ENCODE data around the gene CMIP.

Gene CMIP

DNA sequence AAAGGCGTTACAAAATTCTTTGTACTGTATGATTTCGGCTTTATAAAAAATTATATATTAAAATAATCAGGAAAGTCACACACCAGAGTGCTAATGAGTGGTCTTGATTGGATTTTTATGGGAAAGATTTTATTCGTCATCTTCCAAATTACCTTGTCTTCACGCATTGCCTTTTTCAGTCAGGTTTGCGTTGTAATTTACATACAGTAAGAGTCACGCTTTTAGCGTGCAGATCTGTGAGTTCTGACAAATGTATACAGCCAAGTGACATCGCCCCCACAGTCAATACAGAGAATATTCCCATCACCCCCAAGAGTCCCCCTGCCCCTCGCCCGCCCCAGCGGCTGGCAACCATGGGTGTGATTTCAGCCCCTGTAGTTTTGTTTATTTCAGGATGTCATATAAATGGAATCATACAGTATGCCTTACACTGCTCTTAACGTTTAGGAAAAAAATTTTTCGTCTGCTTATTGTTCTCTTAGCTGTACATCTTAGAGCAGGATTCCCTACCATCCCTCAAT is 157.7 kb downstream of the CMIP start:
- Histone ChIP-seq H3K27me3 (ENCODE audit: insufficient read depth, insufficient read length) (no peaks in the 10 kb centered on the region), H3K9ac (ENCODE audit: insufficient read length, low read depth) (no peak overlapping the region), H3K36me3 (ENCODE audit: insufficient read depth, insufficient read length, low read length) (peaks cover 6% of the 10 kb centered on the region), H3K4me3 (ENCODE audit: insufficient read length, low read depth) (no peak overlapping the region), H3K4me1 (ENCODE audit: insufficient read depth, insufficient read length) (peaks cover 13% of the 10 kb centered on the region), H3K9me3 (ENCODE audit: insufficient read depth, low read length) (no peaks in the 10 kb centered on the region)
- TF ChIP-seq SUZ12 (IDR thresholded peaks at IDR 0.05; ENCODE audit: extremely low read depth, insufficient read depth, insufficient read length) (no peak), YY1 (IDR thresholded peaks at IDR 0.05; ENCODE audit: insufficient read depth, insufficient read length) (no peak), ZNF274 (IDR thresholded peaks at IDR 0.05; ENCODE audit: low read depth, low read length) (no peak)
- DNase-seq (ENCODE audit: low read depth, low spot score) = no peak

GRCh38 chr16:81602792-81603191 is 158.2 kb downstream of the CMIP start:
- Histone ChIP-seq H3K36me3 (ENCODE audit: insufficient read depth, insufficient read length, low read length) (peaks cover 11% of the 10 kb centered on the region), H3K4me3 (ENCODE audit: insufficient read length, low read depth) (no peak overlapping the region), H3K27me3 (ENCODE audit: insufficient read depth, insufficient read length) (no peaks in the 10 kb centered on the region), H3K9me3 (ENCODE audit: insufficient read depth, low read length) (no peaks in the 10 kb centered on the region), H3K4me1 (ENCODE audit: insufficient read depth, insufficient read length) (peaks cover 13% of the 10 kb centered on the region), H3K9ac (ENCODE audit: insufficient read length, low read depth) (no peak overlapping the region)
- no peak for TF ChIP-seq YY1 (IDR thresholded peaks at IDR 0.05; ENCODE audit: insufficient read depth, insufficient read length)
- no peak for TF ChIP-seq ZNF274 (IDR thresholded peaks at IDR 0.05; ENCODE audit: low read depth, low read length)
- TF ChIP-seq SUZ12 (IDR thresholded peaks at IDR 0.05; ENCODE audit: extremely low read depth, insufficient read depth, insufficient read length) = no peak
- DNase-seq (ENCODE audit: low read depth, low spot score) = no peak

- Histone ChIP-seq H3K4me1 (ENCODE audit: insufficient read depth, insufficient read length) (peaks cover 14% of the 10 kb centered on the region), H3K9ac (ENCODE audit: insufficient read length, low read depth) (no peak overlapping the region), H3K4me3 (ENCODE audit: insufficient read length, low read depth) (no peak overlapping the region), H3K27me3 (ENCODE audit: insufficient read depth, insufficient read length) (no peaks in the 10 kb centered on the region), H3K36me3 (ENCODE audit: insufficient read depth, insufficient read length, low read length) (peaks cover 20% of the 10 kb centered on the region), H3K9me3 (ENCODE audit: insufficient read depth, low read length) (no peaks in the 10 kb centered on the region)
- no peak for TF ChIP-seq ZNF274 (IDR thresholded peaks at IDR 0.05; ENCODE audit: low read depth, low read length)
- no peak for TF ChIP-seq YY1 (IDR thresholded peaks at IDR 0.05; ENCODE audit: insufficient read depth, insufficient read length)
- TF ChIP-seq SUZ12 (IDR thresholded peaks at IDR 0.05; ENCODE audit: extremely low read depth, insufficient read depth, insufficient read length) = no peak
- DNase-seq (ENCODE audit: low read depth, low spot score) = no peak
Observed at GRCh38 chr16:81604960-81605383, 160.4 kb downstream of the CMIP start.

DNA sequence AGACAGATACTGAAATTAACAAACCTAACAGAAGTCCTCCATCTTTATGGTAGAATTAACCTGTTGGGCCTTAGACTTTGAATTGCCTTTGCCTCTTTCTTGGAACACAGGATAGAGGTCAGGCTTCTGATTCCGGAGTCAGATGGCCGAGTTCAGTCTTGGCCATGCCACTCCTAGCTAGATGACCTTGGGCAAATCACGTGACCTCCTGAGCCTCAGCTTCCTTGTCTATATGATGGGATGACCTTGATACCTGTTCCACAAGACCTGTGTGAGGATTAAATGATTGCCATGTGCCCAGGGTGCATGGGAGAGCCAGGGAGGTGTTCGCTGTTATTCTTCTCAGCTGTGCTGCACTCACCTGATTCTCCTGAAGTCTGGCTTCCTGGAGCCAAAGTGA is 161.4 kb downstream of the CMIP start:
- peaks cover 29% of the 10 kb centered on the region for H3K36me3 ChIP-seq (ENCODE audit: insufficient read depth, insufficient read length, low read length)
- DNase-seq (ENCODE audit: low read depth, low spot score) = no peak
- H3K27me3 ChIP-seq (ENCODE audit: insufficient read depth, insufficient read length) = no peaks in the 10 kb centered on the region
- no peak overlapping the region for H3K9ac ChIP-seq (ENCODE audit: insufficient read length, low read depth)
- H3K4me3 ChIP-seq (ENCODE audit: insufficient read length, low read depth) = no peak overlapping the region
- no peak for TF ChIP-seq SUZ12 (IDR thresholded peaks at IDR 0.05; ENCODE audit: extremely low read depth, insufficient read depth, insufficient read length)
- TF ChIP-seq YY1 (IDR thresholded peaks at IDR 0.05; ENCODE audit: insufficient read depth, insufficient read length) = no peak
- no peak for TF ChIP-seq ZNF274 (IDR thresholded peaks at IDR 0.05; ENCODE audit: low read depth, low read length)
- peaks cover 15% of the 10 kb centered on the region for H3K4me1 ChIP-seq (ENCODE audit: insufficient read depth, insufficient read length)
- H3K9me3 ChIP-seq (ENCODE audit: insufficient read depth, low read length) = no peaks in the 10 kb centered on the region

- TF ChIP-seq YY1 (IDR thresholded peaks at IDR 0.05; ENCODE audit: insufficient read depth, insufficient read length) (no peak), SUZ12 (IDR thresholded peaks at IDR 0.05; ENCODE audit: extremely low read depth, insufficient read depth, insufficient read length) (no peak), ZNF274 (IDR thresholded peaks at IDR 0.05; ENCODE audit: low read depth, low read length) (no peak)
- Histone ChIP-seq H3K9ac (ENCODE audit: insufficient read length, low read depth) (no peak overlapping the region), H3K36me3 (ENCODE audit: insufficient read depth, insufficient read length, low read length) (peaks cover 37% of the 10 kb centered on the region), H3K4me3 (ENCODE audit: insufficient read length, low read depth) (no peak overlapping the region), H3K4me1 (ENCODE audit: insufficient read depth, insufficient read length) (peaks cover 19% of the 10 kb centered on the region), H3K9me3 (ENCODE audit: insufficient read depth, low read length) (no peaks in the 10 kb centered on the region), H3K27me3 (ENCODE audit: insufficient read depth, insufficient read length) (no peaks in the 10 kb centered on the region)
- no peak for DNase-seq (ENCODE audit: low read depth, low spot score)
Observed at GRCh38 chr16:81607006-81607405, 162.4 kb downstream of the CMIP start.

GRCh38 chr16:81607805-81608522 is 163.4 kb downstream of the CMIP start:
- Histone ChIP-seq H3K36me3 (ENCODE audit: insufficient read depth, insufficient read length, low read length) (peaks cover 41% of the 10 kb centered on the region), H3K9ac (ENCODE audit: insufficient read length, low read depth) (no peak overlapping the region), H3K9me3 (ENCODE audit: insufficient read depth, low read length) (no peaks in the 10 kb centered on the region), H3K4me1 (ENCODE audit: insufficient read depth, insufficient read length) (peaks cover 19% of the 10 kb centered on the region), H3K4me3 (ENCODE audit: insufficient read length, low read depth) (no peak overlapping the region), H3K27me3 (ENCODE audit: insufficient read depth, insufficient read length) (no peaks in the 10 kb centered on the region)
- TF ChIP-seq SUZ12 (IDR thresholded peaks at IDR 0.05; ENCODE audit: extremely low read depth, insufficient read depth, insufficient read length) (no peak), YY1 (IDR thresholded peaks at IDR 0.05; ENCODE audit: insufficient read depth, insufficient read length) (no peak), ZNF274 (IDR thresholded peaks at IDR 0.05; ENCODE audit: low read depth, low read length) (no peak)
- DNase-seq (ENCODE audit: low read depth, low spot score) = no peak

- Histone ChIP-seq H3K4me3 (ENCODE audit: insufficient read length, low read depth) (no peak overlapping the region), H3K9me3 (ENCODE audit: insufficient read depth, low read length) (no peaks in the 10 kb centered on the region), H3K36me3 (ENCODE audit: insufficient read depth, insufficient read length, low read length) (peaks cover 46% of the 10 kb centered on the region), H3K4me1 (ENCODE audit: insufficient read depth, insufficient read length) (peaks cover 19% of the 10 kb centered on the region), H3K9ac (ENCODE audit: insufficient read length, low read depth) (no peak overlapping the region), H3K27me3 (ENCODE audit: insufficient read depth, insufficient read length) (no peaks in the 10 kb centered on the region)
- no peak for DNase-seq (ENCODE audit: low read depth, low spot score)
- no peak for TF ChIP-seq ZNF274 (IDR thresholded peaks at IDR 0.05; ENCODE audit: low read depth, low read length)
- no peak for TF ChIP-seq YY1 (IDR thresholded peaks at IDR 0.05; ENCODE audit: insufficient read depth, insufficient read length)
- TF ChIP-seq SUZ12 (IDR thresholded peaks at IDR 0.05; ENCODE audit: extremely low read depth, insufficient read depth, insufficient read length) = no peak
Observed at GRCh38 chr16:81608523-81609209, 164.1 kb downstream of the CMIP start.

All from NT2/D1 (cell line).